Thoracic aorta (tissue), 2 donors: Measurements from ENCODE around the gene ZNF776. TPM values are rescaled to one million over a fixed set of nuclear protein-coding genes. Genes with fewer than 3 reads are reported as not detected.
"Not testable (repeated sequence)": the region's sequence is repeated elsewhere in the genome, so short reads cannot be mapped to it uniquely, and the experiment has no call there.

ENCODE experiments used
- ATAC-seq: fragments of 150-250 bp; one replicate; pipeline ENCODE4 v1.8.0; 2017; ENCODE audit warnings: low read depth; ENCODE audit not compliant: insufficient number of reproducible peaks, low FRiP score
- DNase-seq: peaks from one replicate; pipeline ENCODE4 v3.0.0-alpha.2; 2020; ENCODE audit warnings: low spot score
- H3K27ac ChIP-seq, 2 donors: fragments of 200-600 bp; sonication (generic); 1 replicate in 1 of 2; 2 replicates in 1 of 2; pipeline ENCODE4 v1.5.1; 2016; ENCODE audit warnings: mild to moderate bottlenecking in 2 of 2, moderate library complexity in 2 of 2
- H3K27me3 ChIP-seq: fragments of 200-600 bp; sonication (generic); replicated peaks from 2 replicates; pipeline ENCODE4 v1.6.0; 2016; ENCODE audit warnings: mild to moderate bottlenecking; ENCODE audit not compliant: insufficient read depth
- H3K36me3 ChIP-seq: fragments of 200-600 bp; sonication (generic); one replicate; pipeline ENCODE4 v1.5.1; 2016
- H3K4me1 ChIP-seq, 2 donors: fragments of 200-600 bp; sonication (generic); 1 replicate in 1 of 2; 2 replicates in 1 of 2; pipeline versions ENCODE4 v1.5.1 to v1.6.0; 2016; ENCODE audit warnings: low read depth in 2 of 2, mild to moderate bottlenecking in 1 of 2; ENCODE audit not compliant: control insufficient read depth in 1 of 2
- H3K4me3 ChIP-seq: fragments of 200-600 bp; sonication (generic); 2 replicates; pipeline ENCODE4 v1.5.1; 2016; ENCODE audit warnings: mild to moderate bottlenecking
- H3K9me3 ChIP-seq: fragments of 200-600 bp; sonication (generic); 2 replicates; pipeline ENCODE4 v1.5.1; 2016
- CTCF ChIP-seq: fragments of 200-600 bp; sonication (generic); IDR thresholded peaks from one replicate; pipeline ENCODE4 v1.5.1; 2019; ENCODE audit warnings: antibody characterized with exemption
- total RNA-seq, 2 donors: library from RNA; depleted of rRNA; stranded (reverse); fragments of >200 nt; gene quantifications; one replicate each; pipeline versions ENCODE4 v1.1.0 to v1.2.3, GENCODE V29; 2016

Gene ZNF776
- total RNA-seq, 2 donors from 2014 or later, result 7.8 to 24.0 TPM

DNA sequence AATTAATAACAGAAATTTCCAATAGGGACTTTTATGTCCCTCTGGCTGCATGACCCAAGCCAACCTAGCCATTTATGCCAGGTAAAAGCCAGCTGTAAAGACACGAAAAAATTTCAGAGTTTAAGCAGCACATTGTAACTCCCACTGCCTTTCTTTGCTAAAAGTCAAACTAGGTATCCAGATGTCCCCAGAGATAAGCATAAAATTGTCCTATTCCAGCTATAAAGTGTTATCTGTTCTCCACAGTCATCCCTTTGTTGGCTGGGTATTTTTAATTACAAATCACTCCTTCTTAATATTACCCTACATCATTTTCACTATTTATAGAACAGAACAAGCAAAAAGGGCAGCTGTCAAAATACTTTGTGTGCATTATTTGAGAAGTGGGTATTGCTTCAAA lies 34.4 kb upstream of the ZNF776 start:
- Histone ChIP-seq H3K27me3 (no peaks in the 10 kb centered on the region), H3K27ac (no peak overlapping the region), H3K4me1 (no peaks in the 10 kb centered on the region), H3K4me3 (no peak overlapping the region), H3K9me3 (peaks cover 55% of the 10 kb centered on the region), H3K36me3 (peaks cover 9% of the 10 kb centered on the region)
- TF ChIP-seq CTCF, result no peak
- DNase-seq (no peak), ATAC-seq (no peak)

DNA sequence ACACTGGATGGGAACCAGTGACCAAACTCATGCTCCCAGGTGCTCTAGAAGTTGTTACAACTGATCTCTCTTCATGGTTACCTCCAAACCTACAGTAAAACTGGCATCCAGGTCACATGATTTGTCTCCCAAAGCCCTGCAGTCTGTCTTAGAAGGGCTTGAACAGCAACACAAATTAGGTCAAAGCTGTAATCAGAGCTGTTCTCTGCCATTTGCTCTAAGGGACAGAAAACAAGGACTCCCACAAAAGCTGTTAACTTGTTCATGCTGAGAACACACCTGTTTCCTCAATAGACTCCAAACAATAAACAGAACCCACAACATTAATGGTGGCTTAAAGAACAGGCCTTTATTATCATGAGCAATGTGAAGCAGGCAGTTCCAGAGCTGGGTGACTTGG lies 27.2 kb upstream of the ZNF776 start:
- Histone ChIP-seq H3K9me3 (peaks cover 59% of the 10 kb centered on the region), H3K4me1 (no peaks in the 10 kb centered on the region), H3K27me3 (no peaks in the 10 kb centered on the region), H3K36me3 (peaks cover 14% of the 10 kb centered on the region), H3K27ac (no peak overlapping the region), H3K4me3 (no peak overlapping the region)
- DNase-seq, result no peak
- ATAC-seq, result no peak
- TF ChIP-seq CTCF, result no peak

- peaks cover 14% of the 10 kb centered on the region for H3K36me3 ChIP-seq
- no peak for DNase-seq
- no peaks in the 10 kb centered on the region for H3K27me3 ChIP-seq
- no peak overlapping the region for H3K27ac ChIP-seq
- peaks cover 65% of the 10 kb centered on the region for H3K9me3 ChIP-seq
- no peak for TF ChIP-seq CTCF
- H3K4me3 ChIP-seq, result no peak overlapping the region
- ATAC-seq, result no peak
- no peaks in the 10 kb centered on the region for H3K4me1 ChIP-seq
These were observed 26.6 kb upstream of the ZNF776 start for GRCh38 chr19:57719901-57720519.

DNA sequence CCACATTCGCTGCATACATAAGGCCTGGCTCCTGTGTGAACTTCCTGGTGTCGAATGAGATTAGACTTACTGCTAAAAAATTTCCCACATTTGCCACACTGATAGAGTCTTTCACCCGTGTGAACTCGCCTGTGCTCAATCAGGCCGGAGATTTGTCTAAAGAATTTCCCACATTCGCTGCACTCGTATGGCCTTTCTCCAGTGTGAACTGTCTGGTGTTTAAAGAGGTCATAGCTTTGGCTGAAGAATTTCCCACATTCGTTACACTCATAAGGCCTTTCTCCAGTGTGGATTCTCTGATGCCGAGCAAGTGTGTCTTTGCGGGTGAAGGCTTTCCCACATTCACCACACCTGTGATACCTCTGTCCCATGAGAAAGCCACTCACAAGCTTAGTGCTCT lies 25.7 kb upstream of the ZNF776 start:
- TF ChIP-seq CTCF, result no peak
- no peak overlapping the region for H3K4me3 ChIP-seq
- no peak for ATAC-seq
- H3K36me3 ChIP-seq, result peaks cover 14% of the 10 kb centered on the region
- no peak for DNase-seq
- peaks cover 68% of the 10 kb centered on the region for H3K9me3 ChIP-seq
- no peak overlapping the region for H3K27ac ChIP-seq
- no peaks in the 10 kb centered on the region for H3K27me3 ChIP-seq
- no peaks in the 10 kb centered on the region for H3K4me1 ChIP-seq

DNA sequence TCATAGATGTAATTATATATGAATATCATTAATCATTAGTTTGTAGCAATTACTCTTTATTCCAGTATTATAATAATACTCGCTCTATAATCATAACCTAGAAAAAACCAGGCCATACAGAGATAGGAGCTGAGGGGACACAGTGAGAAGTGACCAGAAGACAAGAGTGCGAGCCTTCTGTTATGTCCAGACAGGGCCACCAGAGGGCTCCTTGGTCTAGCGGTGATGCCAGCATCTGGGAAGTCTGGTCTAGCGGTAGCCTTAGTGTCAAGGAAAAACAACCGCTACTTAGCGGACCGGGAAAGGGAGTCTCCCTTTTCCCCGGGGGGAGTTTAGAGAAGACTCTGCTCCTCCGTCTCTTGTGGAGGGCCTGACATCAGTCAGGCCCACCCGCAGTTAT lies 8.3 kb upstream of the ZNF776 start:
- not testable (repeated sequence) for H3K27me3 ChIP-seq, H3K9me3 ChIP-seq, H3K27ac ChIP-seq, ATAC-seq, DNase-seq, H3K36me3 ChIP-seq, H3K4me1 ChIP-seq
- peak overlapping the region; percentile 31 for H3K4me3 ChIP-seq
- peak; percentile 26 for TF ChIP-seq CTCF

GRCh38 chr19:57738770-57739169 lies 7.8 kb upstream of the ZNF776 start:
- not testable (repeated sequence) for DNase-seq, H3K27me3 ChIP-seq, H3K9me3 ChIP-seq, H3K36me3 ChIP-seq, ATAC-seq, H3K27ac ChIP-seq, H3K4me1 ChIP-seq
- peak overlapping the region; percentile 31 for H3K4me3 ChIP-seq
